Smooth muscle cell (in vitro differentiated cells): ENCODE measurements around the gene DTYMK. TPM values are rescaled to one million over a fixed set of nuclear protein-coding genes. Genes with fewer than 3 reads are reported as not detected.

Experiments used
- DNase-seq: peaks from one replicate; lab custom pipeline; 2025; ENCODE audit not compliant: unreplicated experiment; lab: John Stamatoyannopoulos, UW
- H2AFZ ChIP-seq: fragments of 200-600 bp; sonication (generic); 2 replicates; pipeline ENCODE4 v1.6.0; 2016; ENCODE audit warnings: antibody characterized with exemption, low read depth, mild to moderate bottlenecking
- H3F3A ChIP-seq: fragments of 200-600 bp; sonication (generic); 2 replicates; pipeline ENCODE4 v1.6.0; 2017; ENCODE audit warnings: antibody characterized with exemption, low read depth
- H3K27ac ChIP-seq: fragments of 200-600 bp; sonication (generic); 2 replicates; pipeline ENCODE4 v1.5.1; 2016; ENCODE audit warnings: low read depth, mild to moderate bottlenecking
- H3K27me3 ChIP-seq: fragments of 200-600 bp; sonication (generic); 2 replicates; pipeline ENCODE4 v1.6.1; 2016; ENCODE audit warnings: low read depth, mild to moderate bottlenecking
- H3K36me3 ChIP-seq: fragments of 200-600 bp; sonication (generic); 2 replicates; pipeline ENCODE4 v1.5.1; 2016; ENCODE audit warnings: low read depth
- H3K4me1 ChIP-seq: fragments of 200-600 bp; sonication (generic); 2 replicates; pipeline ENCODE4 v1.5.1; 2016; ENCODE audit warnings: low read depth
- H3K4me2 ChIP-seq: fragments of 200-600 bp; sonication (generic); 2 replicates; pipeline ENCODE4 v1.6.0; 2016; ENCODE audit warnings: mild to moderate bottlenecking
- H3K4me3 ChIP-seq: fragments of 200-600 bp; sonication (generic); 2 replicates; pipeline ENCODE4 v1.5.1; 2016; ENCODE audit warnings: mild to moderate bottlenecking
- H3K79me2 ChIP-seq: fragments of 200-600 bp; sonication (generic); 2 replicates; pipeline ENCODE4 v1.6.0; 2016; ENCODE audit warnings: low read depth, mild to moderate bottlenecking
- H3K9ac ChIP-seq: fragments of 200-600 bp; sonication (generic); 2 replicates; pipeline ENCODE4 v1.6.0; 2016; ENCODE audit warnings: low read depth
- H3K9me3 ChIP-seq: fragments of 200-600 bp; sonication (generic); replicated peaks from 2 replicates; pipeline ENCODE4 v1.5.1; 2016; ENCODE audit warnings: low read depth
- H4K20me1 ChIP-seq: fragments of 200-600 bp; sonication (generic); 2 replicates; pipeline ENCODE4 v1.6.0; 2016; ENCODE audit warnings: low read depth
- WGBS: methylation state at CpG from one replicate; pipeline ENCODE4 v1.1.7; 2016; ENCODE audit warnings: low lambda C conversion rate; 5-methylcytosine and 5-hydroxymethylcytosine counted together
- polyA plus RNA-seq: library from polyadenylated mRNA; unstranded; fragments of >200 nt; fragmentation: Nextera tagmentation; extraction: Ambion mirVana; gene quantifications from 2 replicates; pipeline ENCODE4 v1.2.1, GENCODE V29; 2016
- total RNA-seq: library from RNA; depleted of rRNA; stranded (reverse); fragments of >200 nt; gene quantifications from 2 replicates; pipeline ENCODE4 v1.2.3, GENCODE V29; 2014
- TF ChIP-seq, protein P1 (sequence below): fragments of 200-600 bp; sonication (generic); IDR thresholded peaks from 2 replicates; pipeline ENCODE4 v1.5.1; 2017; ENCODE audit warnings: borderline replicate concordance, mild to moderate bottlenecking, antibody characterized with exemption; ENCODE audit not compliant: insufficient read depth, poor library complexity, severe bottlenecking

Gene DTYMK
- total and polyA plus RNA-seq, 2 experiments from 2014 or later, result 22.2 to 65.8 TPM

DNA sequence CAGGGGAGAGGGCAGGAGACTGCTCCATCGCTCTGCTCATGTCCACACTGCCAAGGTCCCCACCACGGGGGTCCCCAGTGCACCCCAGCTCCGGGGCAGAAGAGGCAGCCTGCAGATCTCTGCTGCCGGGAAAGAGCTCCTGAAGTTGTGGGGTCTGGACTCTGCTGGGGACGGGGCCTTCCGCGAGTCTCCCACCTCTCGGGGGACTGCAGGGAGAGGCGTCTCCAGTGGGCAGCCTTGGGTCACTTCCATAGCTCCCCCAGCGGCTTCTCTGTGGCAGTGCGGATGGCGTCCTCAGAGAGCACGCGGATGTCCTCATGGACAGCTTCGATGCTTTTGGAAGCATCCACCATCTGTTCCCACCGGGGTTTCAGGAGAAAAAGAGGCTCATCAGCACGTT lies 10.7 kb downstream of the DTYMK start:
- no peaks in the 10 kb centered on the region for H3K9me3 ChIP-seq
- no peak overlapping the region for H3K4me3 ChIP-seq
- TF ChIP-seq, protein P1, sequence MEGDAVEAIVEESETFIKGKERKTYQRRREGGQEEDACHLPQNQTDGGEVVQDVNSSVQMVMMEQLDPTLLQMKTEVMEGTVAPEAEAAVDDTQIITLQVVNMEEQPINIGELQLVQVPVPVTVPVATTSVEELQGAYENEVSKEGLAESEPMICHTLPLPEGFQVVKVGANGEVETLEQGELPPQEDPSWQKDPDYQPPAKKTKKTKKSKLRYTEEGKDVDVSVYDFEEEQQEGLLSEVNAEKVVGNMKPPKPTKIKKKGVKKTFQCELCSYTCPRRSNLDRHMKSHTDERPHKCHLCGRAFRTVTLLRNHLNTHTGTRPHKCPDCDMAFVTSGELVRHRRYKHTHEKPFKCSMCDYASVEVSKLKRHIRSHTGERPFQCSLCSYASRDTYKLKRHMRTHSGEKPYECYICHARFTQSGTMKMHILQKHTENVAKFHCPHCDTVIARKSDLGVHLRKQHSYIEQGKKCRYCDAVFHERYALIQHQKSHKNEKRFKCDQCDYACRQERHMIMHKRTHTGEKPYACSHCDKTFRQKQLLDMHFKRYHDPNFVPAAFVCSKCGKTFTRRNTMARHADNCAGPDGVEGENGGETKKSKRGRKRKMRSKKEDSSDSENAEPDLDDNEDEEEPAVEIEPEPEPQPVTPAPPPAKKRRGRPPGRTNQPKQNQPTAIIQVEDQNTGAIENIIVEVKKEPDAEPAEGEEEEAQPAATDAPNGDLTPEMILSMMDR, result no peak
- H3K36me3 ChIP-seq, result no peaks in the 10 kb centered on the region
- no peak overlapping the region for H3K9ac ChIP-seq
- H3K27ac ChIP-seq, result no peak overlapping the region
- H3K79me2 ChIP-seq, result peaks cover 4% of the 10 kb centered on the region
- H4K20me1 ChIP-seq, result no peaks in the 10 kb centered on the region
- no peaks in the 10 kb centered on the region for H3K4me1 ChIP-seq
- H3F3A ChIP-seq, result peaks cover 8% of the 10 kb centered on the region
- no peaks in the 10 kb centered on the region for H3K27me3 ChIP-seq
- no peak overlapping the region for H3K4me2 ChIP-seq
- WGBS, result 93% methylated on average over 17 of the region's 17 CpGs
- no peak for DNase-seq
- H2AFZ ChIP-seq, result no peak overlapping the region

DNA sequence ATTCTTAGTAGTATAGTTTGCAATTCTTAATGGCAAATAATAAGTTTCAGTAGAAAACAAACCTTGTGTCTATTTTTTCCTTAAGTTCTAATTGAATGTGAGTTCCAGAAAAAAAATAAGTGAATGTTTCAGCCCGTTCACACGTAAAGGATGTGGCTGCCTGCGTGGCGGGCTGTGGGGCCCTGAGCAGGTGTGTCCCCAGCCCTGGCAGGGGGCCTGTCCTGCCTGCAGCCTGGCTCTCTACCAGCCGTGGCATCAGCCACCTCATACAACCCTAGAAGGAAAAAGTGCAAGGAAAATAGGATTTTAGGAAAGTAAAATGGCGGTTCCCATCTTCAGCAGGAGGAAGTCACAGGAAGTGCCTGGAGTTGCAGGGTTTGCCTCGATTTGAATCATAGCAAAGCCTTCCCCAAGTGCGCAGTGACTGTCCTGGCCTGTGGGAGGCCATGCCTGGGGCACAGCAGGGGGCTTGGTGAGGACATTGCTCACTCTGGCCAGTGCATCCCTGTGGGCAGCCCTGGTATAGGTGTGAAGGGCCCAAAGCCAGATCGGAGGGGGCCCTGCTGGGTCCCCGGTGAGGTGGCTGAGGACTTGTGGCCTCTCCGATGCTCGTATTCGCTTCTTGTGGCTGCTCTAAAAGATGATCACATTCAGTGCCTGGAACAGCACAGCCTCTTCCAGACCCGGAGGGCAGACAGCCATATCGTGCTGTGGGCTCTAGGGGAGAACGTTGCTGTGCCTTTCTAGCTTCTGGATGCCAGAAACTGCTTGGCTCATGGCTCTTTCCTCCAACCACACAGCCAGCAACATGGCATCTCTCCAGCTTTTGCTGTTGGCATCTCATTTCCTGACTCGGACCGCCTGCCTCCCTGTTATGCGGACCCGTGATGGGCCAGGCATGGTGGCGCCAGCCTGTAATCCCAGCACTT lies 12.6 kb downstream of the DTYMK start:
- no peaks in the 10 kb centered on the region for H4K20me1 ChIP-seq
- H3K36me3 ChIP-seq, result no peaks in the 10 kb centered on the region
- TF ChIP-seq, protein P1, result no peak
- no peak overlapping the region for H3K4me3 ChIP-seq
- H3F3A ChIP-seq, result peaks cover 8% of the 10 kb centered on the region
- no peaks in the 10 kb centered on the region for H3K27me3 ChIP-seq
- H3K9me3 ChIP-seq, result no peaks in the 10 kb centered on the region
- 95% methylated on average over 21 of the region's 21 CpGs for WGBS
- H3K79me2 ChIP-seq, result no peaks in the 10 kb centered on the region
- H3K4me1 ChIP-seq, result no peaks in the 10 kb centered on the region
- DNase-seq, result no peak
- no peak overlapping the region for H2AFZ ChIP-seq
- no peak overlapping the region for H3K27ac ChIP-seq
- H3K9ac ChIP-seq, result no peak overlapping the region
- no peak overlapping the region for H3K4me2 ChIP-seq

DNA sequence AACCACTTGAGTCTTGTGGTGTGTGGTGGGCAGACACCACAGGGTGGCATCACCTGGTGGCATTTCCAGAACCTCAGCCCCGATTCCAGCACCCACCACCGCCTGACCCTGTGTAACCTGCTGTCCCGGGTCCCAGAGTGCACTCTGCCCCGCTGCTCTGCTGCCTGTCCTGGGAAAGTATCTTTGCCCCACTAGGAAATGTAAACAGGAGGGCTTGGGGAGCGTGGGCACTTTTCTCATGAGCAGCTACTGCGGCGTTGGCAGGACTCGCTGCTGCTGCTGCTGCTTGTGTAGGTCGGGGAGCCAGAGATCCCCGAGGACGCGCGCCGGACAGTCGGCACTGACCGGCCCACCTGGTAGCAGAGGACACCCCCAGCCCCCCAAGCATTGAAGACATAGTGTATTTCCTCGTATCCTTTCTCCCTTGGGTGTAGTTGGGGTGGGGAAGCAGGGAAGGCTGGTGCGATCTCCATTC lies 13.4 kb downstream of the DTYMK start:
- no peak for DNase-seq
- Histone ChIP-seq H3K36me3 (no peaks in the 10 kb centered on the region), H3K27me3 (no peaks in the 10 kb centered on the region), H3K4me3 (no peak overlapping the region), H3K79me2 (no peaks in the 10 kb centered on the region), H3F3A (peaks cover 8% of the 10 kb centered on the region), H3K4me2 (no peak overlapping the region), H3K27ac (no peak overlapping the region), H4K20me1 (no peaks in the 10 kb centered on the region), H3K9me3 (no peaks in the 10 kb centered on the region), H3K4me1 (no peaks in the 10 kb centered on the region), H3K9ac (no peak overlapping the region), H2AFZ (no peak overlapping the region)
- WGBS, result 93% methylated on average over 18 of the region's 18 CpGs
- TF ChIP-seq, protein P1, result no peak
